Endometrial microvascular endothelial cells (primary cell): ENCODE results near the gene RGS9BP. TPM values are rescaled to one million over a fixed set of nuclear protein-coding genes. Genes with fewer than 3 reads are reported as not detected.
"Not testable (repeated sequence)": the region's sequence is repeated elsewhere in the genome, so short reads cannot be mapped to it uniquely, and the experiment has no call there.

Source experiments
- in situ Hi-C: cut with HindIII; loops from 2 replicates; pipeline ENCODE4 v1.10.0; 2017; ENCODE audit warnings: low sequenced_read_pairs, low pct_unique_long_range_greater_than_20kb; ENCODE audit errors: inconsistent ontology term
- total RNA-seq: library from RNA; depleted of rRNA; stranded (reverse); fragments of >200 nt; gene quantifications from one replicate; pipeline ENCODE4 v1.2.3, GENCODE V29; 2015; ENCODE audit errors: inconsistent ontology term

RGS9BP gene
- total RNA-seq, 1 donor from 2014 or later: not detected

DNA sequence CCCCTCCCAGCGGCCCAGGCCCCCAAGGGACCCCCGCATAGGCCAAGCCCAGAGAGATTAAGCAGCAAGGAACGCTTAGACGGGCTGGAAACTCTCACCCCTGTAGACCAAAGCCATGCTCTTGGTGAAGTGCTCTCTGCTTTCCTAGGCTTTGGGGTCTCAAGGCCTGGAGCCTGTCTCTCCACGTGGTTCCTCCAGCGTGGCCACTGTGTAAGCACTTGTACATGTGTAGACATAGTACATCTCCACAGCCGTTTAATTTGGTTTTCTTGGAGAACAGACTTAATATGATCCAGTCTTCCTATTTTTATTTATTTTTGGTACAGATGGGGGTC lies 17.0 kb downstream of the RGS9BP start:
- in situ Hi-C loops: no loop called here

GRCh38 chr19:32693151-32694108 lies 17.8 kb downstream of the RGS9BP start:
- in situ Hi-C loops: not testable (repeated sequence)

- in situ Hi-C loops: not testable (repeated sequence)
Measured at GRCh38 chr19:32694316-32694715, 18.7 kb downstream of the RGS9BP start.

- in situ Hi-C loops: not testable (repeated sequence)
Measured at GRCh38 chr19:32694851-32695250, 19.2 kb downstream of the RGS9BP start.

- in situ Hi-C loops: not testable (repeated sequence)
Measured at GRCh38 chr19:32695506-32695905, 19.9 kb downstream of the RGS9BP start.

DNA sequence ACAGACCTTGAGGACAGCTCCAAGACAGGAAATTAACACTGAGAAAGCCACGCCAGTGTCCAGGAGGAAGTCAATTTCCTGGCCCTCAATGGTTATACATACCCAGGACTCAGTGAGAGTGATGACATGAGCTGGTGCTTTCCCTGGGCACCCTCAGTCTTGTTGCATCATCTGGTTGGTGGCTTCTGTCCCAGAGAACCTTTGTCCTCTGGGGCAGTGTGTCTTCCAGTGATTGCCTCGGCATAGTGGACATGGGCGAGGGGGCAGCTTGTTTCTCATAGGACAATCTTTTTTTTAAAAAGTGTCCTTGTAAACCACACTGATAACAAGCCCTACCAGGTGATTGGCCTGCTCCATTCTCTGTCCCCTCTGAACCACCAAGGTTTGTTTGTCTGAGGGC lies 21.1 kb downstream of the RGS9BP start:
- in situ Hi-C loops: not testable (repeated sequence)

GRCh38 chr19:32700129-32700528 lies 24.5 kb downstream of the RGS9BP start:
- in situ Hi-C loops: not testable (repeated sequence)

DNA sequence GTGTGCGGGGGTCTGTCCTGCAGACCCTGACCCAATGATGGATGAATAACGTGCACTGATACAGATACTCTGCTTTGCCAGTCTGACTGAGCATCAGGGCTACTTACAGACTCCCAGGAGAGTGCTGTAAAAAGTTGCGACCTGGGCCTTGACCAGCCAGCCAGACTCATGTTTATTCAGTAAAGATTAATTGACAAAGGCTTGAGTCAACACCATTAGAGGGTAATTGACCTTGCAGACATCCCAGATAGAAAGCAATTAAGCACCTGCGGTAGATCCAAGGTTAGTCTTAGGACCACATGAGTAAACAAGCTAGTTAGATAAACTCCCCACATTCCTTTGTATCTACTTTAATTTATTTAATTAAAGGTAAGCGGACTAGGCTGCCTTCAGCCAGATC lies 26.4 kb downstream of the RGS9BP start:
- in situ Hi-C loops: no loop called here

DNA sequence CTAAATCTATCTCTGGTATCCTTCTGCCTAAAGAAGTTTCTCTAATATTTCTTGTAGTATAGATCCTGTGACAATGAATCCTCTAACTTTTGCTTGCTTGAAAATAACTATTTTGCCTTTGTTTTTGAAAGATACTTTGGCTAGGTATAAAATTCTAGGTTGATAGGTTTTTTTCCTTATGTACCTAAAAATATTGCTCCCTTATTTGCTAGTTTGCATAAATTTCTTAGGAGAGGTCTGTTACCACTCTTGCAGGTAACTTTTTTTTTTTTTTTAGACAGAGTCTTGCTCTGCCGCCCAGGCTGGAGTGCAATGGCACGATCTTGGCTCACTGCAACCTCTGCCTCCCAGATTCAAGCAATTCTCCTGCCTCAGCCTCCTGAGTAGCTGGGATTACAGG lies 28.4 kb downstream of the RGS9BP start:
- in situ Hi-C loops: not testable (repeated sequence)

GRCh38 chr19:32708457-32708856 lies 32.8 kb downstream of the RGS9BP start:
- in situ Hi-C loops: no loop called here

DNA sequence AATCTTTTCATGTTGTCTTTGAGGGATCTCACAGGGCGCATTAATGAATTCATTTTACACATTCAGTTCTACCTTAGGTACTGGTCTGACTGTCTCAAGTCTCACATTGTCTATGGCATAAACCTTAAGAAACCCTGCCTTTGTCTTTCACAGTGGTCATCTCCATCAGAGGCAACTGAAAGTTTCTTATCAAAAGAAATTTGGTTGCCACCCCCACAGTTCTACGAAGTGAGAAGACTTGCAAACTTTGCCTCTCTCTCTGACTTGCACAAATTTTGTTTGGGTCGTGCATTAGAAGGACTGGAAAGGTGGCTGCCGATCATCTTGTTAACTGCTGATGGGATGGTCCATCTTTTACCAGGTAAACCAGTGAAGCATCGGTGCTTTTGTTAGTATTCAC lies 33.4 kb downstream of the RGS9BP start:
- in situ Hi-C loops: no loop called here

GRCh38 chr19:32711747-32712146 lies 36.1 kb downstream of the RGS9BP start:
- in situ Hi-C loops: no loop called here

GRCh38 chr19:32716203-32716602 lies 40.6 kb downstream of the RGS9BP start:
- in situ Hi-C loops: not testable (repeated sequence)

- in situ Hi-C loops: no loop called here
Measured at GRCh38 chr19:32717496-32717895, 41.8 kb downstream of the RGS9BP start.

DNA sequence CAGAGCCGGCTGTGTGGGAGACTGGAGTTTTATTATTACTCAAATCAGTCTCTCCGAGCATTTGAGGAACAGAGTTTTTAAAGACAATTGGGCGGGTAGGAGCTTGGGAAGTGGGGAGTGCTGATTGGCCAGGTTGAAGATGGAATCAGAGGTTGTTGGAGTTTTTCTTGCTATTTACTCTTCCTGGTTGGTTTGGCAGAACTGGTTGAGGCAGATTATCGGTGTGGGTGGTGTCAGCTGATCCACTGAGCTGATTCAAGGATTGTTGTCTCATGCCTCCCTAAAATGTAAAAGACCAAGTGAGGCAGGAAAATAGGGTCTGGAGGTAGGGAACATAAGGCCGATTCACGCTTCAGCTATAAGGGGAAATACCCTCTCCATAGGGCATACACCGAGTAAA lies 42.6 kb downstream of the RGS9BP start:
- in situ Hi-C loops: no loop called here

DNA sequence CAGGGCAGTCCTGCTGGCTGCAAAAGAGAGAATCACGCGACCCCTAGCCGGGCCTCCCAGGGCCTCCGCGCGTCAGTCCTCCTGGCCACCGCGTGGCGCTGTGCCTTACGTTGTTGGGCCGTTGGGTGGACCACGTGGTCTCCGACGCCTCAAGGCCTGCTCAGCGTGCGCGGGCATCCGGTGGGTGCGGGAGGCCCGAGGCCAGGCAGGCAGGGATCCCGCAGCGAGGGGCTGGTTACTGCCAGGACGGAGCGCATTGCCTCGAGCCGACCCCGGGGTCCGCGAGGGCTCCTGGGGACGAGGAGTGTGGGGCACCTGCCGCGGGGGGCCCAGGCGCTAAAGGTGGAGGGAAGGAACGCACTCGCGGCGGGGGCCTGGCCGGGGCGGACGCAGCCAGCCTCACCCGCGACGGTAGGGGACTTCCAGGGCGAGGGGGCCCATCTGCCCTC lies 44.0 kb downstream of the RGS9BP start, which contains the start of gene TDRD12:
TSS of gene TDRD12 (plus strand) at position 157 of the 449 bp plus-strand sequence. CDS start 306 bp downstream, outside the sequence.
- in situ Hi-C loops: no loop called here

DNA sequence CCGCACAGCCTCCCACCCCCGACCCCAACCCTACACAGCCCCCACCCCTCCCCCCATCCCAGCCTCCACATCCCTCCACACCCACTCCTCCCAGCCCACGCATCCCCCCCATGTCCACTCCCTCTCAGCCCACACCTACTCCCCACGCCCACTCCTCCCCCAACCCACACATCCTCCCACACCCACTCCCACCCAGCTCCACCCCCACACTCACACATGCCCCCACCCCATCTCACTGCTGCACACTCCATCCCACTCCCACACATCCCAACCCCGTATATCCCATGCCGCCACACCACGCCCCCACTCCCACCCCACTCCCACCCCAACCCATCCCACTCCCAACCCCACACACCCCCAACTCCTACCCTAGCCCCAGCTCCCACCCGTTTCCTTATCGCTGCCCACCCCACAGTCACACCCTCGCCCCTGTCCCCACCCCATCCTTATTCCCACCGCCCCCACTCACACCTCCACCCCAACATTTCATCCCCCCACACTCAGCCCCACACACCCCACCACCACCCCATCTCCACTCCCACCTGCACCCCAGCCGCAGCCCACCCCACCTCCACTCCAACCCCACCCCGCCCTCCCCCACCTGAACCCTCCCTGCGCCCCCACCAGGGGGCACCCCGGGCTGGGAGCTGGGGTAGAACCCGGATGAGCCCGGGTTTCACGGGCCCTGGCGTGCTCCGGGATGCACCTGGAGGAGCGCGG lies 44.7 kb downstream of the RGS9BP start:
- in situ Hi-C loops: no loop called here

DNA sequence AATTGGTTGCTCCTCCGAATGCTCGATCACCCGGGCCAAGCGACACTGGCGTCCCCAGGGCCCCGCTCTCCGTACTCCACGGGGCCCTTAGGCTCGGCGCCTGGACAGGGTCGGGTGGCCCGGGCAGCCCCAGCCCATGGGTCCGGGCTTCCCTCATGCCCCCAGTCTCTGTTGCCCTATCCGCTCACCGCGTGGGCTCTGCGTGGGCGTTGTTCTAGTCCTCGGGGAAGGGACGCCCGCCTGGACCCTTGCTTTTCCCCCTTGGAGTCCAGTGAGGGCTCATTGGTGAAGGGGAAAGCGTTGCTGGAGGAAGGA lies 45.2 kb downstream of the RGS9BP start:
- in situ Hi-C loops: no loop called here
